NCI-H345 (cell line): ENCODE measurements around the gene ARHGAP1.
"Not testable (repeated sequence)": the region's sequence is repeated elsewhere in the genome, so short reads cannot be mapped to it uniquely, and the experiment has no call there.

ENCODE experiments used
- DNase-seq: peaks from one replicate; lab custom pipeline; 2025; lab: John Stamatoyannopoulos, UW

The ARHGAP1 gene

DNA sequence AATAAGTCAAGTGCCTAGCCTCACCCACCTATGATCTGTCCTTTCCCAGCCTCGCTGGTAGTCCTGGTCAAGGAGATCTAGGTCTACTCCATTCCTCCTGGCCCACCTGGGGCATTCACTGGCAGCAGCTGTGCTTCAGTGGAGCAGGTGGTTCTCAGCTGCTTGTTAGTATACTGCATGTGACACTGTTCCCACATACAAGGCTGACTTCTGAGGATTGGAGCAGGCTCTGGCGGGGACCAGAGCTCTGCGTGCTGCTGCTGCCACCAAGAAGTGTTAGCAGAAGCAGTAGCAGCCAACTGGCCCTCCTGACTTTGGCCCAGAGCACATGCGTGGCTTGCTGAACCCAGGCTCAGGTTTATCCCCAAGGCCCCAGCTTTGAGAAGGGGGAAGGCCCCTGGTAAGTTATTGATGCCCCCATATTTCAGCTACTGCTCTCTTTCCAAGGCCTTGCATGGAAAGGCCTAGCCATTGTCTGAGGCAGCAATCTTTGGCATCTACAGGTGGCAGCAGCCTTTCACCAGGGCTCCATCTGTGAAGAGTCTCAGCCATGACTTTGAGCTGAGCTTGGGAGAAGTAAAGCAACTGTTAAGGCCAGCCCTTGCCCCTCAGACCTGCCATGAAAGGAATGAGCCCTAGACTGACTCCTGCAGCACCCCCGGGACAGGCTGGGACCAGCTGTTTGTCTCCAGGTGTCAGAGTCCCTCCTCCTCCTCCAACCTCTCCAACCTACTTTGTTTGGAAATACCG lies 26.5 kb downstream of the ARHGAP1 start:
- DNase-seq: no peak

DNA sequence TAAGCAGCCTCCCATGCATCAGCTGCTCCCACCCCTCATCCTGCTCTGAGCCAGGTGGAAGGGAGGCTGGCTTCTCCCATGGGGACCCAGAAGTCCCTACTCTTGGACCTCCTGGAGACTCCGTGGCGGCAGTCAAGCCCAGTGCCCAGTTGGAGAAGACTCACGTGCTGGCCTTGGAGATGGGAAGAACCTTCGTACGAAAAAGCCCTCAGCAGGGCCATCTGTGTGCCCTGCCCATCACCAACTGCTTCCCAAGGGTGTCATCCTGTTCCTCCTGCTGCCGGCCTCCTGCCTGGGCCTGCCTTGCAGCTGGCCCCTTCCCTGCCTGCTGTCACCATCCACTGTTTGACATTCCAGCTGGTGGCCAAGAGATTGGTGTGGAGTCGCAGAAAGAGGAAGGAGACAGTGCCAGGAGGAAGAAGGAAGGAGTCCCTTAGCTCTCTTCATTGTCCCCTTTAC lies 28.0 kb downstream of the ARHGAP1 start:
- no peak for DNase-seq

DNA sequence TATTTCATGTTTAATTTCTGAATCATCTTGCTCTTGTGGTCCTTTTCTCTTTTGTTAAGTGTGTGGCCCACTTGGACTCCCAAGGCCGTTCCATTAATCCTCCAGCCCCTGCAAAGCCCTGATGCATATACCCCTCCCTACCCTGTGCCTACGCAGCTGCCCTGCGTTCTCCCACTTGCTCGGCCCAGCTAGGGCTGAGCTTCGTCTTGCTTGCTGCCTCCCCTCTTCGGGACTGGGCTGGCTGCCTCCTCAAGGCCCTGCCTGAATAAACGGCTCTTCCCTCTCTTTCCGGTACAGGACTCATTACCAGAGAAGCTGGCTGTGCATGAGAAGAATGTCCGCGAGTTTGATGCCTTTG lies 28.5 kb downstream of the ARHGAP1 start:
- DNase-seq: no peak

DNA sequence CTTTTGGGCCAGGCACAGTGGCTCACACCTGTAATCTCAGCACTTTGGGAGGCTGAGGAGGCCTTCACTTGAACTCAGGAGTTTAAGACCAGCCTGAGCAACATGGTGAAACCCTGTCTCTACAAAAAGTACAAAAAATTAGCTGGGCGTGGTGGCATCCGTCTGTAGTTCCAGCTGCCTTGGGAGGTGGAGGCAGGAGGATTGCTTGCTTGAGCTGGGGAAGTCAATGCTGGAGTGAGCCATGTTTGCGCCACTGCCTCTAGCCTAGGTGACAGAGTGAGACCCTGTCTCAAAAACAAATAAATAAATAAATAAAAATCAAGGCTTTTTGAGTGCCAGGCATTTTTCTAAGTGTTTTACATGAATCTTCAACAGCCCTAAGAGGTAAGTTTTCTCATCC lies 29.9 kb downstream of the ARHGAP1 start:
- DNase-seq: not testable (repeated sequence)

DNA sequence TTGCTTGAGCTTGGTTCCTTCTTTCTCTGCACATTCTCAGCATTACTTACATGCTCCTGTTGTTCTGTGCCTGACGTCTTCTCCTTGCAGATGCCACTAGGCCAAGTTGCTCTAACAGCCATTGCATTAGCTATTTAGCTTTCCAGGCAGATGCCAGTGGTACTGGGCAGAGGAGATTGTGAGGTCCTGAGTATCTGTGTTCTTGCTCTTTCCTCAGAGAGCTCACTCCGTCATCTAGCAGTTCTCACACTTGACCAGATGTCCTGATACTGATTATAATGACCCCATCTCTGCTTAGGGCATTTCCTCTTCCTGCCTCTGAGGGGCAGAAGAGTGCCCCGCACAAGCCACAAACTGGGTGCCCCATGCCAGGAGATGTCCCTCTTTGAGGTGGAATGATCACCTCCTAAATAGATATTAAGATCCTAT lies 30.7 kb downstream of the ARHGAP1 start:
- no peak for DNase-seq

DNA sequence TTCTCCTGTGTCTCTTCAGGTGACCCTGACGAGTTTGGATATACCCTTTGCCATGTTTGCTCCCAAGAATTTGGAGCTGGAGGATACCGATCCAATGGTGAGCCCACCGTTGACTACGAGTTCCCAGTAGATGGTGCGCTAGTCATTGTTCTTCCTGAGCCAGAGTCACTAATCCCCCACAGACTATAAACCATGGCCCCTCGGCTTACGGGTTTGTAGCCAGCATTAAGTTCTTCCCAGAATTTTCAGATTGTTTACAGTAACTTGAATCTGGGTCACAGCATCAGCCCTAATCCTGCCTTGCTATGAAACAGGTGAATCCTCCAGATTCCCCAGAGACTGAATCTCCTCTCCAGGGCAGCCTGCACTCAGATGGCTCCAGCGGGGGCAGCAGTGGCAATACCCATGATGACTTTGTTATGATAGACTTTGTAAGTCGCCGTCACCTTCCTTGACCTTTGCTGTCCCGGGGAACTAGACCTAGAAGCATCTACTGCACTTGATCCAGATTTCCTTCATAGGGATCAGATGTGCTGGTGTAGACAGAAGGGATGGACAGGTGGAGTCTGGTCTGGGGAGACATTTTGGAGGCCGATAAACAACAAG lies 31.8 kb downstream of the ARHGAP1 start:
- no peak for DNase-seq

DNA sequence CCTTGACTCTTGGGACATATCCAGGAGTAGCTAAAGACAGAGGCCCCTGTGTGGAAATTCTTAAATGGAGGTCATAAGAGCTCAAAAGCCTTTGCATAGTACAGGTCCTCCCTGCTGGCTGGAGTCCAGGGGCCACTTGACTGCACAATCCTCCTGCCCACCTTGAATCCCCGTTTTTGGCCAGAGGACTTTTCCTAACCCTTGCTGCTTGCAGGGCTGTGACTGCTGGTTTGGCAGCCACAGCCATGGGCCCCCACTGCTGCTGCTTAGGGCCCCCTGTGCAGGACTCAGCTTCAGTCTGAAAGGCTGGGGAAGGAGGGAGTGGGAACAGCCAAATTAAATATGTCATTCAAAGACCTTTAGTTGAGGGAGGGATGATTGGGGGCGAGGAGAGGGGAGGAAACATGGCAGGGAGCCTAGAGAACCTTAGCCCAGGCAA lies 33.4 kb downstream of the ARHGAP1 start:
- DNase-seq: no peak

DNA sequence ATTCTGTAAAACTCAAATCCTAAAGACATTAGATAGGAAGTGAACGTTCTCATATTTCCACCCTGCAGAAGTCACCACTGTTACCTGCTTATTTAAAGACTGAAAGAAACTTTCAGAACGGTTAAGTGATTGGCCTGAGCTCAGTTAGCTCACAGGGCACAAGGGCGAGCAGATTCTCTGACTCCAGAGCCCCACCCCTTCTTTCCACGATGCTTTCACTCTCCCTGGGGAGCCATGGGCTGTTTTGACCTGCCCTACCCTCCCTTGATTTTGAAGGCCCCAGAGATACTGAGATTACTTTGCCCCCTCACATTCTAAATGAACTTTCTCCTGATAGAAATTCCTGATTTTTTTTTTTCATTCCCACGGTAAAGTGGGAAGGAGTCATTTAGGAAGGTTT lies 33.9 kb downstream of the ARHGAP1 start:
- no peak for DNase-seq

DNA sequence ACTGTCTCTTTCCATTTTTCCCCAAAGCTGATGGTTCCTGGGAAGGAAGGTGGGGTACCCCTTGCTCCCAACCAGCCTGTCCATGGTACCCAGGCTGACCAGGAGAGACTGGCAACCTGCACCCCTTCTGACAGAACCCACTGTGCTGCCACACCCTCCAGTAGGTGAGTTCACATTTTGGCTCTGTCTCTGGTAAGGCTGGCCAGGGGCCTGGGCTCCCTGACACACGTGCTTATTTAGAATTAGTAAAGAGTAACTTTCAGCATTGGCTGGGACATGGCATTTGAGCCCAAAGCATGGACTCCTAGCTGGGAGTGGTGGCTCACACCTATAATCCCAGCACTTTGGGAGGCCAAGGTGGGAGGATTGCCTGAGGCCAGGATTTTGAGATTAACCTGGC lies 35.1 kb downstream of the ARHGAP1 start:
- no peak for DNase-seq

DNA sequence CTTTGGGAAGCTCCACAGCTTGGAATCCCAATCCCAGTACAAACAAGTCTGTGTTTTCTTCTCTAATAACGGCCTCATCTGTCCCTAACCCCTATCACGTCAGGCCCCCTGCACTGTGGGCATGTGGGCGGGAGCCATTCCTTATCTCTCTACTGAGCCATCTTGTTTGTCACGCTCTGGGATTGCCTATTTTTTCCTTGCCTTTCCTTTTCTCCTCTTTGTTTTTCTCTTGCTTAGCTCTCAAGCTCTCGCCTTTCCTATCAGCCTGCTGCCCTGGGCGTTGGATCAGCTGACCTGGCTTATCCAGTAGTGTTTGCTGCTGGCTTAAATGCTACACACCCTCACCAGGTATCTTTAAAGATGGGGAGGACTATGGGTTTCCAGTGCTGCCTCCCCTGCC lies 35.8 kb downstream of the ARHGAP1 start:
- no peak for DNase-seq

DNA sequence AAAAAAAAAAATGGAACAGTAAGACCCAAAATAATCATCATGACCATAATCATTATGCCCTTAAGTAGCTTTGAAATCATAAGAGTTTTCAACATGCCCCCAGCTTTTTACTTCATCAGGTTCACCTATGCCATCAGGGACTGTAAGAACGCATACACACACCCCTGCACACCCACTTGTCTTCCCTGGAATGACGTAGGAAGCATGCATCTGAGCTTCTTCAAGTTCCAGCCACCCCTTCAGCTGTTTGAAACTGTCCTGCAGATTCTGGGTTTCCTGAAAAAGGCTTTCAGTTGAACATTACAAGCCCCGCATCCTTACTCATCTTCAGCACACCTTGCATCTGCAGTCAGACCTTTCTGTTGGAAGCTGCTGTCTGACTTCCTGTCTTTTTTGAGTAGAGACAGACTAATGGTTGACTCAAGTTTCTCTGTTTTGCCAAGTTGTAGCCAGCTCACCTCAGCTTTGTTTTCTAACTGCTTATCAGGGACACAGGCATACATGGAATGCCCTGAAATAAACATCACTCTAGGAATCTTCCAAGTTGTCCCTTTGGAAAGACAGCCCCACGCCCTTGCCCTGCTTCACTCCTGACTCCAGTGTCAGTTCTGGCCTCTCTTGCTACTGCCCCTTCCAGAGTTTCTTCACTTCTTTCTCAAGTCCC lies 37.0 kb downstream of the ARHGAP1 start:
- DNase-seq: no peak

DNA sequence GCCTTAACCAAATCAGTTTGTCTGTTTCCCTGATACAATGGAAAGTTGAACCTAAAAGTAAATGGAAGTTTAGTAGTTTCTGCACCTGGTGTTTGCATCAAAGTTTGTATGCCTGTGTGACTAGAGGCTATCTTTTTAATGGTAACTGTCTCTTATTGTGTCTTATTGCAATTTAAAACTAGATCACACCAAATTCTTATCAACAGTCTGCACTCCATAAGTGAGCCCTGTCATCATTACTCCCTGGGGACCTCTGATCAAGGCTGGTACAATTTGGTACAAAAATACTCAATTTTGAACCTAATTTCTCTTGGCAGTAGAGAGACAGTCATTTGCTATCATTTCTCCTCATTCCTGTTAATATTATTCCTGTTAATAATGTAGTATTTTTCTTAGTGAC lies 38.1 kb downstream of the ARHGAP1 start:
- no peak for DNase-seq

DNA sequence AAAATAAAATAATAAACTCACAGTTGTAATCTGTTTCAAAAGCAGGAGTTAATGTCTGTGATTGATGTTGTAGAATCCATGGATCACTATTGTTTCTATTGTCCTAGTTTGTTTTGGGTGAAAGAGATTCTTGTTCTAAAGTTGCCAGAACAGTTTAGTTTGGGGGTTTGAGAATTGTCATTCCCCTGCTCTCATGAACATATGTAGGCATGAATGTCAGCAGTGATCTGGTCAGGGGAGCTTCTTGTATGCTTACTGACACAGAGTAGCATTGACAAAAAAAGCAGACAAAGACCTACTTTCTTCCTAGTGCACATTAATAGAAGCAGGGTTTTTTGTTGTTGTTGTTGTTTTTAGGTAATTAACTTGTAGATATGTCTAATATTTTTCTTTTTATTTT lies 38.6 kb downstream of the ARHGAP1 start:
- DNase-seq: no peak

DNA sequence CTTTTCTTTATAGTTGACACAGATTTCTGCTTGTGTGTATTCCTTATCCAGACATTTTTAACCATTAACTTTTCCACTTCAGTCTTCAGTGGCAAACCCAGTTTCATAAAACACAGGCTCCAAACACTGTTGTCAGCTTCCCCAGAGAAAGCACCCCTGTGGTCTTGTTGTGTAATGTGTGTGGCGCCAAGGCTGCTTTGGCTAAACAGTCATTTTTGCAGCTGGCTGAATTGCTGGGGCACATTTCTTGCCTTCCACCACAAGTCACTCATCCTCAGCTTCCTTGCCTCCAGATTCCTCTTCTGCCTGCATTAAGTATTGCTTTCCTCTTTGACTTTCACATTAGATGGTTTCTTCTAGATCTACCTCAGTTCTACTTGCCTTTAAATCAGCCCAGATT lies 40.5 kb downstream of the ARHGAP1 start:
- no peak for DNase-seq

DNA sequence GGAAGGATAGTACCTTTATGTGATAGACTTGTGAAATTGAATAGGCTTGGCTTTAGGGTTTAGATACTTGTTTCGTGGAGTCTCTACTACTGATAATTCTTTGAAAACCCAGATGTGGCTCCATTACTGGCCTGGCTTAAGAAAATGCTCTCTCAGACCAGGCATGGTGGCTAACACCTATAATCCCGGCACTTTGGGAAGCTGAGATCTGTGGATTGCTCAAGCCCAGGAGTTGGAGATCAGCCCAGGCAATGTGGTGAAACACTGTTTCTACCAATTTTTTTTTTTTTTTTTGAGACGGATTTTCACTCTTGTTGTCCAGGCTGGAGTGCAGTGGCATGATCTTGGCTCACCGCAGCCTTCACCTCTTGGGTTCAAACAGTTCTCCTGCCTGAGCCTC lies 42.2 kb downstream of the ARHGAP1 start:
- DNase-seq: no peak

DNA sequence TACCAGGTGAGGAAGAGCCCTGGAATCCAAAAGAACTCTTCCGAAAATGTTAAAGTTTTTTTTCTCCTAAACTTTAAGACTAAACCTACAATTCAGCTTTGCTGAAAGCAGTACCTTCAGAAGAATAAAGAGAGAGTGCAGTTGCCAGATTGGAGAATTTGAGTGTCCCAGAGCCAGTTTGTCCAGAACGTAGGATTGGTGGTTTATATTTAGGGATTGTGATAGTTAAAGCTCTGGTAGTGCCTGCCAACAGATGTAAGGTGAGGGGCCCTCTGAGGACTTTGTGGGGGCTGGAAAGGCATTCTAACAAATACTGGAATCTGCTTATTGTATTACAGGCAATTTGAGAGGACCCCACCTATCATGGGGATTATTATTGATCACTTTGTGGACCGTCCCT lies 43.2 kb downstream of the ARHGAP1 start:
- DNase-seq: no peak

DNA sequence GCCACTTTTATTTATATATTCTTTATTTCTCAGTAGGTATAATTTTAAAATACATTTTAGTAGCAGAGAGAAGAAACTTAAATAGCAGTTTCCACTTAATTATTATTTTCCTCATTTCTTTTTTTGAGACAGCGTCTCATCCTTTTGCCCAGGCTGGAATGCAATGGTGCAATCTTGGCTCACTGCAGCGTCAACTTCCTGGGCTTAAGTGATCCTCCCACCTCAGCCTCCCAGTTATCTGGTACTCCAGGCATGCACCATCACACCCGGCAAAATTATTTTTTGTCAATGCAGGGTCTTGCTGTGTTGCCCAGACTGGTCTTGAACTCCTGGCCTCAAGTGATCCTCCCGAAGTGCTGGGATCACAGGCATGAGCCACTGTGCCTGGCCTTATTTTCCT lies 44.8 kb downstream of the ARHGAP1 start:
- no peak for DNase-seq

DNA sequence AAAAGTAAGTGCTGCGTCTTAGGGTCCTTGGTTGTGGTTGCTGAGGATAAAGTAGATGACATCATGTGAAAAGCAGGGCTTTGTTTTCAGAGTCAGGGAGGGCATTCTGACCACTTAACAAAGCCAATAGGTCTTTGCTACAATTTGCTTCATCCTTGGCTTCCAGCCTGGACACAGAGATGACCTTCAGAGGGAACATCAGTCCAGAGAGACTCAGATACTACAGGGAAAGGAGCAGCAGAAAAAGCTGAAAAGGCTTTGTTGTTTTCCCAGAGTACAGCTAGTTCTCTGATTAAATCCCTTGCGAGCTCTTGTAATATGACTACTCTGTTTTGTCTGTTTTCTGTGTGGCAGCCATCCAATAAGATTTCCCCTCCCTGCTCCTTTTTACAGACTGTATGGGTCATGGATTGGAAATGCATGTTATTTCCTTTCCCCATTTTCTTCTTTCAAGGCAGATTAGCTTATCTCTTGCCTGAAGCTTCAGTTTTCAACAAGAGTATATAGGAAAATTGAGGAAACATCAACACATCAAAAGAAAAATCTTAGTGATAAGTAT lies 51.2 kb downstream of the ARHGAP1 start:
- DNase-seq: no peak

DNA sequence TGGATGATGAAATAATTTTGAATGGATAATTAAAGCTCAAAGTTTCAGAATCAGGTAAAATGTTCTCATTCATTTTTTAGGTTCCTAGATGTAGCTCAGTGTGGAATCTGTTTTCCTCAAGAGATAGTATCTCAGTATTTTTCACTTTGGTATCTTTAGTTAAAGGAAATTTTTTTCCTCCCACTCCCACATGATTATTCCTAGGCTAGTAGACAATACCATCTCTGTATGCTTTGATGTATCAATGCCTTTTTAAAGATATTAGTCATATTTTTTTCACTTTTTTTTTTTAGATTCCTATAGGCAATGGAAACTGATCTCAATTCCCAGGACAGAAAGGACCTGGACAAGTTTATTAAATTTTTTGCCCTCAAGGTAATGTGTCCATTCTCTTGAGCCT lies 56.4 kb downstream of the ARHGAP1 start:
- DNase-seq: no peak

DNA sequence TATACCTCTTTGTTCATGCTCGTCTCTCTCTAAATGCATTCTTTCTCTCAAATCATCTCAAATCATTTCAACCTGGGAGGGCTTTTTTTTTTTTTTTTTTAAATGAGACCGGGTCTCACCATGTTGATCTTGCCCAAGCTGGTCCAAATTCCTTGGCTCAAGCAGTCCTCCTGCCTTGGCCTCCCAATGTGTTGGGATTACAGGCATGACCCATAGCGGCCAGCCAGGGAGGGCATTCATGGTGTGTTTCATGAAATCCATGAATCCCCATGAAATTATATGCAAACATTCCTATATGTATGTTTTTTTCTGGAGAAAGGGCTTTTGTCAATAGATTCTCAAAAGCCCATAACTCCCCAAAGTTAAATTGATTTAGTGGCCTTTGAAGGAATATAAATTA lies 56.9 kb downstream of the ARHGAP1 start:
- no peak for DNase-seq

DNA sequence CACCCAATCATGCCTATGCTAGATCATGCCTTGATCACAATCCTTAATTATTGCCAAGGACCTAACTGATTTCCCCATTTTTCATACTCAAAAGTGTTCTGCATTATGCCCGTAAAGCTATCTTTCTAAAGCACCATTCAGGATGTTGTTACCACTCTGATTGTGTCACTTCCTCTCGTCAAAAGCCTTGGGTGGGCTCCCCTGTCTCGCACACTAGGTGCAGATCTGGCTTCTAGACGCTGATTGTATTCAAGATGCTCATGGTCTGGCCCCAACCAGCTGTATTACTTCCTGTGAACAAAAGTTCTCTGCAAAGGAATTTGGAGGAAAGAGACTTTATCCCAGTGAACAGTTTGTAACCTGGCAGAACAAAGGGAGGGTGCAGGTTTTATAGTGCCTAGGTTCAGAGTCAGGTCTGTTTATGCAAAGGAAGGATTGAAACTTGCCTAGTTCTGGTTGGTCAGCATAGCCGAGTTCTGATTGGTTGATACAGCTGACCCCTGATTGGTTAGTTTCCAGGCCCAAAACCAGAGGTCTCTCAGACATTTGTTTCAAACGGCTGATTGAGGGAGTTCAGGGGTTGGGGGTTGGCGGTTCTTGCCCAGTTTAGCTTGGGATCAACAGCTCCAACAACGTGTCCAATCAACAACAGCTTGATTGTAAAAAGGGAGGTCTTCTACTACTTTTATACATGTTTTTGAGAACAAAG lies 57.6 kb downstream of the ARHGAP1 start:
- DNase-seq: no peak

DNA sequence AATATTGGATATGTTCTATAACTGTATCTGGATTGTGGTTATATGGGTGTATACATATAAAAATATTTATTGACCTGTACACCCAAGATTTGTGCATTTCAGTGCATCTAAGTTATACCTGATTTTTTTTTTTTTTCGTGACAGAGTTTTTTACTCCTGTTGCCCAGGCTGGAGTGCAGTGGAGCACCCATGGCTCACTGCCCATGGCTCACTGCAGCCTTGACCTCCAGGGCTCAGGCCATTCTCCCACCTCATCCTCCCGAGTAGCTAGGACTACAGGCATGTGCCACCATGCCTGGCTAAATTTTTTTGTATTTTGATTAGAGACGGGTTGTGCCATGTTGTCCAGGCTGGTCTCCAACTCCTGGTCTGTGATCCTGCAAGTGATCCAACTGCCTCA lies 58.8 kb downstream of the ARHGAP1 start:
- DNase-seq: no peak
